Cardiac fibroblast (primary cell): Measurements from ENCODE around the gene CPNE6.

Experiments used
- DNase-seq, 2 donors: peaks; one replicate each; pipeline versions ENCODE4 v3.0.0 to v3.0.0-alpha.2; 2010; ENCODE audit warnings: low read depth in 2 of 2
- H3K4me3 ChIP-seq, 2 donors: replicated peaks in 1 of 2; 1 replicate in 1 of 2; 2 replicates in 1 of 2; pipeline ENCODE4 v1.5.1; 2011; ENCODE audit warnings: low read depth in 2 of 2, low read length in 2 of 2, mild to moderate bottlenecking in 2 of 2, moderate library complexity in 1 of 2
- CTCF ChIP-seq: IDR thresholded peaks from one replicate; pipeline ENCODE4 v1.5.1; 2011; ENCODE audit warnings: low read depth, mild to moderate bottlenecking, low read length, inconsistent platforms

Gene CPNE6

GRCh38 chr14:24110523-24110922, 39.2 kb downstream of the CPNE6 start:
- DNase-seq = no peak
- H3K4me3 ChIP-seq = no peak overlapping the region
- TF ChIP-seq CTCF = no peak

GRCh38 chr14:24113379-24113800, 42.0 kb downstream of the CPNE6 start:
- no peak for DNase-seq
- H3K4me3 ChIP-seq = peak overlapping the region; percentile 71 to 91
- TF ChIP-seq CTCF = no peak

- DNase-seq = peak; percentile 84 to 88
- H3K4me3 ChIP-seq = peak overlapping the region; percentile 71 to 91
- TF ChIP-seq CTCF = no peak
Observed at GRCh38 chr14:24113801-24114531, 42.6 kb downstream of the CPNE6 start.

- peak; percentile 100 for DNase-seq
- H3K4me3 ChIP-seq = peak within 1 kb of the TSS; percentile 71 to 91
- no peak for TF ChIP-seq CTCF
Observed at GRCh38 chr14:24114532-24115421, 43.4 kb downstream of the CPNE6 start, which contains the start of the genes DCAF11 and NRL. Gene DCAF11, plus strand, starts transcription at chr14:24114777. Its CDS starts 818 bp downstream, at chr14:24115595. Gene NRL, minus strand, starts transcription at chr14:24114949. Its CDS starts 32,101 bp downstream, at chr14:24082848.

- peak overlapping the region; percentile 71 to 91 for H3K4me3 ChIP-seq
- no peak for TF ChIP-seq CTCF
- DNase-seq = no peak
Observed at GRCh38 chr14:24115422-24116127, 44.2 kb downstream of the CPNE6 start.

GRCh38 chr14:24116128-24116814, 44.9 kb downstream of the CPNE6 start:
- no peak for TF ChIP-seq CTCF
- no peak overlapping the region for H3K4me3 ChIP-seq
- DNase-seq = no peak
